IMR-90 (cell line): ENCODE measurements around the gene TRIO.
"Not testable (repeated sequence)": the region's sequence is repeated elsewhere in the genome, so short reads cannot be mapped to it uniquely, and the experiment has no call there.

Source experiments
- MAFK ChIP-seq: IDR thresholded peaks from 2 replicates; pipeline ENCODE4 v1.6.1; 2012; ENCODE audit warnings: low read depth, low read length, improper control_type of control experiment
- MAZ ChIP-seq: IDR thresholded peaks from 2 replicates; pipeline ENCODE4 v1.6.1; 2012; ENCODE audit warnings: low read depth, mild to moderate bottlenecking, low read length, improper control_type of control experiment, moderate library complexity, borderline replicate concordance
- RAD21 ChIP-seq: IDR thresholded peaks from 2 replicates; pipeline ENCODE4 v1.6.1; 2012; ENCODE audit warnings: low read length, improper control_type of control experiment
- TF ChIP-seq, protein P1 (sequence below): conservative IDR thresholded peaks from 2 replicates; pipeline ENCODE4 v1.5.1; 2012; ENCODE audit warnings: mild to moderate bottlenecking, low read depth, low read length, improper control_type of control experiment

DNA sequence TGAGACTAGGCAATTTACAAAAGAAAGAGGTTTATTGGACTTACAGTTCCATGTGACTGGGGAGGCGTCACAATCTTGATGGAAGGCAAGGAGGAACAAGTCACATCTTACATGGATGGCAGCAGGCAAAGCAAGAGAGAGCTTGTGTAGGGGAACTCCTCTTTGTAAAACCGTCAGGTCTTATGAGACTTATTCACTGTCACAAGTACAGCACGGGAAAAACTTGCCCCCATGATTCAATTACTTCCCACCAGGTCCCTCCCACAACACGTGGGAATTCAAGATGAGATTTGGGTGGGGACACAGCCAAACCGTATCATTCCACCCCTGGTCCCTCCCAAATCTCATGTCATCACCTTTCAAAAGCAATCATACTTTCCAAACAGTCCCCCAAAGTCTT, 293.0 kb downstream of the TRIO start:
- TF ChIP-seq, protein P1, sequence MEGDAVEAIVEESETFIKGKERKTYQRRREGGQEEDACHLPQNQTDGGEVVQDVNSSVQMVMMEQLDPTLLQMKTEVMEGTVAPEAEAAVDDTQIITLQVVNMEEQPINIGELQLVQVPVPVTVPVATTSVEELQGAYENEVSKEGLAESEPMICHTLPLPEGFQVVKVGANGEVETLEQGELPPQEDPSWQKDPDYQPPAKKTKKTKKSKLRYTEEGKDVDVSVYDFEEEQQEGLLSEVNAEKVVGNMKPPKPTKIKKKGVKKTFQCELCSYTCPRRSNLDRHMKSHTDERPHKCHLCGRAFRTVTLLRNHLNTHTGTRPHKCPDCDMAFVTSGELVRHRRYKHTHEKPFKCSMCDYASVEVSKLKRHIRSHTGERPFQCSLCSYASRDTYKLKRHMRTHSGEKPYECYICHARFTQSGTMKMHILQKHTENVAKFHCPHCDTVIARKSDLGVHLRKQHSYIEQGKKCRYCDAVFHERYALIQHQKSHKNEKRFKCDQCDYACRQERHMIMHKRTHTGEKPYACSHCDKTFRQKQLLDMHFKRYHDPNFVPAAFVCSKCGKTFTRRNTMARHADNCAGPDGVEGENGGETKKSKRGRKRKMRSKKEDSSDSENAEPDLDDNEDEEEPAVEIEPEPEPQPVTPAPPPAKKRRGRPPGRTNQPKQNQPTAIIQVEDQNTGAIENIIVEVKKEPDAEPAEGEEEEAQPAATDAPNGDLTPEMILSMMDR, result not testable (repeated sequence)
- TF ChIP-seq MAFK, RAD21, MAZ: not testable (repeated sequence)
